Motor neuron (in vitro differentiated cells): ENCODE results near the gene LSAMP. TPM values are rescaled to one million over a fixed set of nuclear protein-coding genes. Genes with fewer than 3 reads are reported as not detected.
"Not testable (repeated sequence)": the region's sequence is repeated elsewhere in the genome, so short reads cannot be mapped to it uniquely, and the experiment has no call there.

Experiments
- ATAC-seq, 8 experiments: fragments of 200-7000 bp; cut with Tn5 transposase; replicated peaks in 6 of 8; 2 replicates each; pipeline ENCODE4 v1.8.0; 2021; ENCODE audit warnings: mild to moderate bottlenecking in 8 of 8, moderate library complexity in 8 of 8
- H3K27ac ChIP-seq, 2 donors: fragments of 250-450 bp; sonication (Bioruptor Pico); 2 replicates each; pipeline ENCODE4 v1.9.0; 2021; ENCODE audit warnings: antibody characterized with exemption in 2 of 2, mild to moderate bottlenecking in 2 of 2, moderate library complexity in 1 of 2
- H3K4me1 ChIP-seq, 2 donors: fragments of 250-450 bp; sonication (Bioruptor Pico); replicated peaks in 1 of 2; 2 replicates each; pipeline ENCODE4 v1.6.1; 2021; ENCODE audit warnings: antibody characterized with exemption in 2 of 2, mild to moderate bottlenecking in 2 of 2, moderate library complexity in 1 of 2
- H3K4me3 ChIP-seq, 5 donors: fragments of 250-450 bp; sonication (Bioruptor Pico); 2 replicates each; pipeline ENCODE4 v1.9.0; 2021; ENCODE audit warnings: antibody characterized with exemption in 5 of 5, mild to moderate bottlenecking in 5 of 5, moderate library complexity in 4 of 5
- WGBS, 10 experiments: fragments of 450-650 bp; shearing (Covaris generic); methylation state at CpG; one replicate each; pipeline ENCODE4 v1.0.0; 2022; 5-methylcytosine and 5-hydroxymethylcytosine counted together
- in situ Hi-C, 9 experiments: fragments of 400-800 bp; cut with MboI; loops; one replicate each; pipeline ENCODE4 v1.15.0; 2021; ENCODE audit warnings: low sequenced_read_pairs in 9 of 9, low pct_unique_long_range_greater_than_20kb in 2 of 9; ENCODE audit not compliant: unreplicated experiment in 9 of 9
- total RNA-seq, 8 experiments: library from RNA; unstranded; fragments of 300-600 nt; gene quantifications; 2 replicates each; pipeline versions ENCODE4 v1.2.3 to v1.2.4, GENCODE V29; 2022

The LSAMP gene
- total RNA-seq, 8 experiments from 2014 or later = 24.4 to 76.5 (median 39.2) TPM

DNA sequence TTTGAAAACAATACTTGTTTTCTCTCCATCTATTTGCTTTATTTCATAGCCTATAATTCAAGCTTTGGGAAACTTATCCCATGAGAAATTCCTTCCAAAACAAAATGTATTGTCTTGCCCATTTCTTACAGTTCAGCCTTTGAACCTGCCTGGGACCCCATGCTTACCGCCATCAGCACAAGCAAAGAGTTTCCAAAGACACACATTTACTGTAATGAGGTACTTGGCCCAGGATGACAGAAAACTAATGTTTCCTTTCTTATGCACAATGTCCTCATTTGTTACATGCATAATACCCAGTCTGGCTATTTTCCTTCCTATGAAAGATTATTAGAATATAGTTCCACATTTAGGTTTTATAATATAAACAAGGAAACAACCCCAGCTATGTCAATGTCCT, 641.6 kb downstream of the LSAMP start:
- Histone ChIP-seq H3K27ac (no peak overlapping the region), H3K4me1 (peaks cover 0 to 9% of the 10 kb centered on the region in 2 donors), H3K4me3 (no peak overlapping the region)
- no peak for ATAC-seq
- 86 to 100% (median 100%) methylated on average over 1 of the region's 1 CpG; no CpG with 5 or more reads in 2 of the 10 experiments for WGBS, 10 experiments
- in situ Hi-C loops = loop anchor here in 6 of 9 experiments (25.0 kb wide), 7 partner anchors 566 to 1966 kb away; partner anchors contain the start of gene GRAMD1C (in 1 of the 6)

DNA sequence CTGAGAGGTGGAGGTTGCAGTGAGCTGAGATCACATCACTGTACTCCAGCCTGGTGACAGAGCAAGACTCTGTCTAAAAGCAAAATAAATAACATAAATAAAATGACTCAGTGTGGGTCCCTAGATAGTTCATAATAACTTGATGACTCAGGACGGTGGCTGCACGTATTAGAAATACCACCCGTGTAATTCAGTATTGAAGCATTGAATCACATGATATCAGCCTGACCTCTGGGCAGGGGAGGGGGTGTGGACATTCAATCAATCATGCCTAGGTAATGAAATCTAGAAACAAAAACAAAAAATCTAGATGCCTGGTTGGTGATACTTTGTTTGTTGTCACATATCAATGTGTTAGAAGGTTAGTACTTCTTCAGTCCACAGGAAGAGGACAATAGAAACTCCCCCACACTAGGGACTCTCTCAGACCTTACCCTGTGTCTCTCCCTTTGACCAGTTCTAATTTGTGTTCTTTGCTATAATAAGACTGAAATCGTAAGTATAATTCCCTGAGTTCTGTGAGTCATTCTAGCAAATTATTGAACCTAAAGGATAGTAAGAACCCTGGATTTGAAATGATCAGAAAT, 644.7 kb downstream of the LSAMP start:
- H3K27ac ChIP-seq = no peak overlapping the region
- in situ Hi-C loops = loop anchor here in 6 of 9 experiments (25.0 kb wide), 7 partner anchors 563 to 1963 kb away; partner anchors contain the start of gene GRAMD1C (in 1 of the 6)
- WGBS, 10 experiments = 20 to 100% (median 48%) methylated on average over 1 to 4 of the region's 4 CpGs; no CpG with 5 or more reads in 1 of the 10 experiments
- ATAC-seq = peak in 7 of 8 experiments; percentile 55 to 99 (median 97)
- H3K4me1 ChIP-seq = peaks cover 0 to 9% of the 10 kb centered on the region in 2 donors
- no peak overlapping the region for H3K4me3 ChIP-seq

- H3K27ac ChIP-seq, H3K4me1 ChIP-seq, H3K4me3 ChIP-seq: not testable (repeated sequence)
- WGBS, 10 experiments = 60 to 100% (median 83%) methylated on average over 1 to 5 of the region's 7 CpGs; no CpG with 5 or more reads in 3 of the 10 experiments
- ATAC-seq = peak in 1 of 8 experiments; percentile 71
- in situ Hi-C loops = loop anchor here in 6 of 9 experiments (25.0 kb wide), 7 partner anchors 563 to 1963 kb away; partner anchors contain the start of gene GRAMD1C (in 1 of the 6)
Observed at GRCh38 chr3:115800065-115800464, 645.2 kb downstream of the LSAMP start.

- peak in 6 of 8 experiments; percentile 8 to 46 (median 34) for ATAC-seq
- in situ Hi-C loops = loop anchor here in 2 of 9 experiments (25.0 kb wide), 1 partner anchor 580 kb away; no protein-coding TSS in a partner anchor
- H3K27ac ChIP-seq = no peak overlapping the region
- peaks cover 9 to 17% of the 10 kb centered on the region in 2 donors for H3K4me1 ChIP-seq
- no peak overlapping the region for H3K4me3 ChIP-seq
- WGBS, 10 experiments = 10 to 100% (median 77%) methylated on average over 1 to 5 of the region's 6 CpGs; no CpG with 5 or more reads in 2 of the 10 experiments
Observed at GRCh38 chr3:115792206-115792955, 652.9 kb downstream of the LSAMP start.

GRCh38 chr3:115791271-115792153, 653.8 kb downstream of the LSAMP start:
- 30 to 97% (median 90%) methylated on average over 2 to 10 of the region's 55 CpGs; no CpG with 5 or more reads in 5 of the 10 experiments for WGBS, 10 experiments
- not testable (repeated sequence) for H3K27ac ChIP-seq, H3K4me3 ChIP-seq, ATAC-seq
- in situ Hi-C loops = loop anchor here in 2 of 9 experiments (25.0 kb wide), 1 partner anchor 579 kb away; no protein-coding TSS in a partner anchor
- peaks cover 9 to 20% of the 10 kb centered on the region in 2 donors for H3K4me1 ChIP-seq

- WGBS, 10 experiments = 0 to 100% (median 63%) methylated on average over 1 to 3 of the region's 3 CpGs; no CpG with 5 or more reads in 1 of the 10 experiments
- no peak overlapping the region for H3K27ac ChIP-seq
- H3K4me1 ChIP-seq = peaks cover 14 to 21% of the 10 kb centered on the region in 2 donors
- ATAC-seq = peak; percentile 75 to 99 (median 97)
- in situ Hi-C loops = loop anchor here in 2 of 9 experiments (25.0 kb wide), 1 partner anchor 578 kb away; no protein-coding TSS in a partner anchor
- H3K4me3 ChIP-seq = no peak overlapping the region
Observed at GRCh38 chr3:115790759-115791158, 654.5 kb downstream of the LSAMP start.

DNA sequence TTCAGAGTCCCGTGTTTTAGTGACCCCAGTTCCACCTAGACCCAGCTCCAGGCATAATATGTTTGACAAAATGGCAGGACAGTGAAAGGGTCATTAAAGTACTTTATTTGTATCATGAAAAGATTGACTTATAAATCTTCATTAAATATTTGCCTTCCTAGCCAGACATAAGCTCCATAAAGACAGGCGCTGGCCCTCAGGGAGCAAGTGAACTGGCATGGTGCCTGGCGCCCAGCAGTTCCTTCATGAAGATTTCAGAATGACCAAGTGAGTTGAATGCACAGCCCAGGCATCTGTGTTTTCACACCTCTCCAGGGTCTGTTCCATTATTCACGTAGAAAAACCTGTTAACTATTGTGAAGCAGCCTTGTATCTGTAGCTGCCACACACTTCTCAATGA, 655.8 kb downstream of the LSAMP start:
- in situ Hi-C loops = loop anchor here in 2 of 9 experiments (25.0 kb wide), 1 partner anchor 577 kb away; no protein-coding TSS in a partner anchor
- ATAC-seq = no peak
- Histone ChIP-seq H3K27ac (no peak overlapping the region), H3K4me1 (peaks cover 19 to 26% of the 10 kb centered on the region in 2 donors), H3K4me3 (no peak overlapping the region)
- WGBS, 10 experiments = 87 to 100% (median 93%) methylated on average over 1 to 4 of the region's 4 CpGs; no CpG with 5 or more reads in 4 of the 10 experiments

- no peak overlapping the region for H3K27ac ChIP-seq
- no peak overlapping the region for H3K4me3 ChIP-seq
- H3K4me1 ChIP-seq = peaks cover 19 to 26% of the 10 kb centered on the region in 2 donors
- in situ Hi-C loops = loop anchor here in 2 of 9 experiments (25.0 kb wide), 1 partner anchor 577 kb away; no protein-coding TSS in a partner anchor
- ATAC-seq = no peak
- 0 to 100% (median 68%) methylated on average over 1 to 4 of the region's 4 CpGs for WGBS, 10 experiments
Observed at GRCh38 chr3:115788921-115789470, 656.3 kb downstream of the LSAMP start.

DNA sequence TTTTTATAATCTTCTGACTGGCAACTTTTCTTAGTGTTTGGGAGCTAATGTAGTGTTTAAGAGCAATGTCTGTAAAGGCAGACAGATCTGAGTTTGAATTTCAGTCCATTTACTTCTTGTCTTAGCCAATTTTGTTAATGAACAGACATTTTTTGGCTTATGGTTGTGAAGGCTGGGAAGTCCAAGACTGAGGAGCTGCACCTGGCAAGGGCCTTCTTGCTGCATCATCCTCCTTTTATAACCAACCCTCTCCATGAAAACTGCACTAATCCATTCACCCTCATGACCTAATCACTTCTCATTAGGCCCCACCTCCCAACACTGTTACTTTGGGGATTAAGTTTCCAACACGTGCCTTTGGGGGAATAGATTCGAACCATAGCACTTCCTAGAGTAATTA, 657.5 kb downstream of the LSAMP start:
- Histone ChIP-seq H3K4me1 (peaks cover 18 to 29% of the 10 kb centered on the region in 2 donors), H3K4me3 (no peak overlapping the region), H3K27ac (no peak overlapping the region)
- ATAC-seq = no peak
- WGBS, 10 experiments = 80 to 100% (median 93%) methylated on average over 1 to 2 of the region's 2 CpGs; no CpG with 5 or more reads in 3 of the 10 experiments
- in situ Hi-C loops = loop anchor here in 2 of 9 experiments (25.0 kb wide), 1 partner anchor 576 kb away; no protein-coding TSS in a partner anchor

- 21 to 100% (median 85%) methylated on average over 1 to 4 of the region's 4 CpGs for WGBS, 10 experiments
- ATAC-seq = no peak
- peak overlapping the region in 1 of 5 donors; percentile 67 for H3K4me3 ChIP-seq
- H3K27ac ChIP-seq = peak overlapping the region; percentile 90 to 98
- H3K4me1 ChIP-seq = peaks cover 13 to 22% of the 10 kb centered on the region in 2 donors
- in situ Hi-C loops = loop anchor here in 2 of 9 experiments (25.0 kb wide), 1 partner anchor 573 kb away; no protein-coding TSS in a partner anchor
Observed at GRCh38 chr3:115785782-115786181, 659.5 kb downstream of the LSAMP start.

DNA sequence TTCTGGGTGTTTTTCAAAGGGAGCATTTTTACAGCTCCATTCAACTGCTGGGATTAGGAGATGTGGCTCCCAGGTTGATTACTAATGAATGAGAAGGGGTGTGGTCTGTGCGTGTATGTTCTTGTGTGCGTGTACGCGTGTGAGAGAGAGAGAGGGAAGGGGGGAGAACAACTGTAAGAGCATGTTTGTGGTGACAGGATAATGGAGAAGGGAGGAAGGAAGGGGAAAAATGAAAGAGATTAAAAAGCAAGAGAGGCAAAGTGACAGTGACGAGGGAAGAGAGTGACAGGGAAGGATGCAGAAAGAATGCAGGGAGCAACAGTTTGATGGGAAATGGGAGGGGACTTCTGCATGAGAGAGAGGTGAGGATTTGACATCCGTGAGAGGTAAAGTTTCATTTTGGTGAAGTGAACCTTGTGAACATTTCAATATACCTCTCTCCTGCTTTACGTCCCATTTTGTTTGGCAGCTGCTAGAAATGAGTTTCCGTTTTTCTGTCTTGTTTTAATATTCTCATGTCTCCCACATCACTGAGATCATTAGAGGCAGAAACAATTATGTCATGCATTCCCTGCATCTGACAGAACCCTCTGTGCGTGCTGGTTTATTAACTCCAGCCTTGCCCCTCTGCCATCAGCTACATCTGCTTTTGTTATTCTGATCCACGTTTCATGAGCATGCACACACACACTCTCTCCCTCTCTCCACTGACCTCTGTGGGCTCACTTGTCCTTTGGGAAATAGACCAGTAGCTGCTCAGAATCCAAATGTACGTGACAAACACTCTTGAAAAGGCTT, 660.3 kb downstream of the LSAMP start:
- Histone ChIP-seq H3K4me3 (peak overlapping the region; percentile 34 to 67 (median 50)), H3K4me1 (peaks cover 13 to 20% of the 10 kb centered on the region in 2 donors), H3K27ac (peak overlapping the region; percentile 90 to 98)
- WGBS, 10 experiments = 0 to 26% (median 7%) methylated on average over 3 to 11 of the region's 11 CpGs
- in situ Hi-C loops = loop anchor here in 2 of 9 experiments (25.0 kb wide), 1 partner anchor 573 kb away; no protein-coding TSS in a partner anchor
- peak in 6 of 8 experiments; percentile 0 to 36 (median 24) for ATAC-seq
